T-helper 2 cell (primary cell): Measurements from ENCODE around the gene PSMB3.
"Not testable (repeated sequence)": the region's sequence is repeated elsewhere in the genome, so short reads cannot be mapped to it uniquely, and the experiment has no call there.

Source experiments
- DNase-seq, 5 experiments: peaks; one replicate each; pipeline versions ENCODE4 v3.0.0 to v3.0.0-alpha.2; 2012 to 2022

PSMB3 gene

GRCh38 chr17:38716368-38717005 is 36.1 kb upstream of the PSMB3 start:
- DNase-seq: no peak

GRCh38 chr17:38717139-38717745 is 35.3 kb upstream of the PSMB3 start:
- DNase-seq: no peak

- DNase-seq: no peak
Observed at GRCh38 chr17:38719289-38719942, 33.1 kb upstream of the PSMB3 start.

- no peak for DNase-seq
Observed at GRCh38 chr17:38719943-38720641, 32.4 kb upstream of the PSMB3 start.

- DNase-seq: no peak
Observed at GRCh38 chr17:38720941-38721340, 31.6 kb upstream of the PSMB3 start.

- no peak for DNase-seq
Observed at GRCh38 chr17:38721802-38722201, 30.7 kb upstream of the PSMB3 start.

- DNase-seq: peak in 1 of 5 experiments; percentile 32
Observed at GRCh38 chr17:38724337-38724988, 28.1 kb upstream of the PSMB3 start.

- DNase-seq: no peak
Observed at GRCh38 chr17:38725066-38725465, 27.5 kb upstream of the PSMB3 start.

GRCh38 chr17:38726145-38726544 is 26.4 kb upstream of the PSMB3 start:
- DNase-seq: not testable (repeated sequence)

GRCh38 chr17:38727736-38728135 is 24.8 kb upstream of the PSMB3 start:
- DNase-seq: peak in 3 of 5 experiments; percentile 60 to 81 (median 80)

- peak in 3 of 5 experiments; percentile 54 to 94 (median 89) for DNase-seq
Observed at GRCh38 chr17:38728290-38728831, 24.2 kb upstream of the PSMB3 start.

GRCh38 chr17:38729368-38729885 is 23.1 kb upstream of the PSMB3 start:
- no peak for DNase-seq

- DNase-seq: peak; percentile 70 to 95 (median 83)
Observed at GRCh38 chr17:38729886-38730525, 22.5 kb upstream of the PSMB3 start, which contains the start of gene CISD3. CISD3 (plus strand) TSS chr17:38730341; CDS start chr17:38730359, 18 bp downstream.

GRCh38 chr17:38730526-38731379 is 21.8 kb upstream of the PSMB3 start:
- peak in 1 of 5 experiments; percentile 50 for DNase-seq

- no peak for DNase-seq
Observed at GRCh38 chr17:38731526-38732294, 20.8 kb upstream of the PSMB3 start.

GRCh38 chr17:38732376-38733281 is 19.9 kb upstream of the PSMB3 start:
- no peak for DNase-seq

GRCh38 chr17:38733282-38733981 is 19.1 kb upstream of the PSMB3 start:
- DNase-seq: no peak
